ENCODE results near the gene KNDC1. TPM values are rescaled to one million over a fixed set of nuclear protein-coding genes. Genes with fewer than 3 reads are reported as not detected.

The KNDC1 gene
- total and polyA plus RNA-seq, 8 donors: 2.5 to 10.4 (median 4.0) TPM

DNA sequence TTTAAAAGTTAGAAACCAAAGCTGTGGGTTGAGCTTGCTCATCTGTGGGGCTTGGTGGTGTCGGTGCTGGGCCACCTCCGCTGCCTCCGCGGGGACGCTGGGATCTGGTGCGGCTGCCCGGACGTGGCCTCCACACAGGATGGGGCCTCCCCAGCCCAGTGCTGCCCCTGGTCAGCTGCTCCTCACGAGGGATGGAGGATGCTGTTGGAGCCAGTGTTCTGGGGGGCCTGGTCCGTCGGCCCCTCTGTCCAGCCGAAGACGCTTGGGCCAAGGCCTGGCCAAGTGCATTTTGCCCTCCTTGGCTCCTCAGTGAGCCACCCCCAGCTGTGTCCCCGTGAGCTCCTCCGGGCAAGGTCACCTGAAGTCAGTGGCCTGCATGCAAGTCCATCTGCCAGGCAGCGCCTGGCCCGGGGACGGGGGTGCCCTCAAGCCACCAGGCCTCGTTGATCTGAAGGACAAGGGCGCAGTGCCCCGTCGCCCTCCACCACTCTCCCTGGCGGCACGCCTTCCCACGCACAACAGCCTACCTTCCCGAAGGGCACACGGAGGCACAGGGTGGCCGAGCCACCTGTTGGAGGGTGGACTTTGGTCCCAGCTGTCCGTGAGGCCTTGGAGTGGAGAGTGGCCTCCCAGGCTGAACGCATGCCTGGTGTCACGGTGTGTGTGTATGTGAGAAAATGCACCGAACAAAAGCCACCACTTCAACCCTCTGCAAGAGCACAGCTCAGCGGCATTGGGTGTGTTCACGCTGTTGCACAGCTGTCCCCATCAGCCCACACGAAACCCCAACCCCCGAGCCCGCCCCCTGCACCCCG is 27.3 kb downstream of the KNDC1 start:
- no peak for ATAC-seq
- peak in 1 of 4 donors; percentile 80 for DNase-seq

DNA sequence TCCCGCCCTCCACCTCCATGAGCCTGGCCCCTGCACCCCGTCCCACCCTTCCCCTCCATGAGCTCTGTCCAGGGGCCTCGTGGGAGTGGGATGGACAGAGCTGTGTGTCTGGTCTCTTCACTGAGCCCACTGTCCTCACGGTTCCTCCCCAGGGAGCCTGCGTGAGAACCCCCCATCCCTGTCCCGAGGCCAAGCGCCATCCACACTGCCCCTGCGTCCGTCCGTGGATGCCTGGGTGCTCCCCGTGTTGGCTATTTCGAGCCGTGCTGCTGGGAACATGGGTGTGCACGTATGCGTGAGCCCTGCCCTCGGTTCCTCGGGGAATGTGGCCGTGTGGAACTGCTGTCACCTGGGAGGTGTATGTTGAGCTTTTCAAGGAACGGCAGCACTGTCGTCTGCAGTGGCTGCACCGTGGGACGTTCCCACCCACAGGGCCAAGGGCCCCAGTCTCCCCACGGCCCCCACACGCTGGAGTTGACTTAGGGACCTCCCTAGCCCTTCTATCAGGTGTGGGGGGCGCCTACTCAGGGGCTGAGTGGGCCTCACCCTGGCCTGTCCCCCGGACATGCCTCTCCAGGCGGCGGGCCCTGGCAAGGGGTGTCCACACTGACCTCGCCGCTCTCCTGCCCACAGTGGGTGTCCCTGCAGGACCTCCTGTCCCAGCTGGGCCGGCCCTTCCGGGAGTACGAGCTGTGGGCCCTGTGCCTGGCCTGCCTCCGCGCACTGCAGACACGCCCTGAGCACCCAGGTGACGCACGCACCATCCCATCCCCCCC is 28.1 kb downstream of the KNDC1 start:
- DNase-seq (peak in 1 of 4 donors; percentile 71), ATAC-seq (no peak)
- H3K4me3 ChIP-seq: no peak overlapping the region
- intact Hi-C loops (cut with DNase I): no loop called here
- H3K27me3 ChIP-seq: peaks cover 0 to 29% of the 10 kb centered on the region in 2 donors
- no peaks in the 10 kb centered on the region for H3K4me1 ChIP-seq
- no peak overlapping the region for H3K27ac ChIP-seq
- H3K36me3 ChIP-seq: no peaks in the 10 kb centered on the region
- TF ChIP-seq, protein P1, sequence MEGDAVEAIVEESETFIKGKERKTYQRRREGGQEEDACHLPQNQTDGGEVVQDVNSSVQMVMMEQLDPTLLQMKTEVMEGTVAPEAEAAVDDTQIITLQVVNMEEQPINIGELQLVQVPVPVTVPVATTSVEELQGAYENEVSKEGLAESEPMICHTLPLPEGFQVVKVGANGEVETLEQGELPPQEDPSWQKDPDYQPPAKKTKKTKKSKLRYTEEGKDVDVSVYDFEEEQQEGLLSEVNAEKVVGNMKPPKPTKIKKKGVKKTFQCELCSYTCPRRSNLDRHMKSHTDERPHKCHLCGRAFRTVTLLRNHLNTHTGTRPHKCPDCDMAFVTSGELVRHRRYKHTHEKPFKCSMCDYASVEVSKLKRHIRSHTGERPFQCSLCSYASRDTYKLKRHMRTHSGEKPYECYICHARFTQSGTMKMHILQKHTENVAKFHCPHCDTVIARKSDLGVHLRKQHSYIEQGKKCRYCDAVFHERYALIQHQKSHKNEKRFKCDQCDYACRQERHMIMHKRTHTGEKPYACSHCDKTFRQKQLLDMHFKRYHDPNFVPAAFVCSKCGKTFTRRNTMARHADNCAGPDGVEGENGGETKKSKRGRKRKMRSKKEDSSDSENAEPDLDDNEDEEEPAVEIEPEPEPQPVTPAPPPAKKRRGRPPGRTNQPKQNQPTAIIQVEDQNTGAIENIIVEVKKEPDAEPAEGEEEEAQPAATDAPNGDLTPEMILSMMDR (IDR thresholded peaks at IDR 0.05): no peak
- H3K9me3 ChIP-seq: no peaks in the 10 kb centered on the region

More for the DNA sequence above, 27.3 kb downstream of the KNDC1 start:
- TF ChIP-seq, protein P1 (IDR thresholded peaks at IDR 0.05): no peak
- Histone ChIP-seq H3K27ac (no peak overlapping the region), H3K4me1 (no peaks in the 10 kb centered on the region), H3K9me3 (no peaks in the 10 kb centered on the region), H3K27me3 (peaks cover 0 to 29% of the 10 kb centered on the region in 2 donors), H3K4me3 (no peak overlapping the region), H3K36me3 (no peaks in the 10 kb centered on the region)
- intact Hi-C loops (cut with DNase I): no loop called here

DNA sequence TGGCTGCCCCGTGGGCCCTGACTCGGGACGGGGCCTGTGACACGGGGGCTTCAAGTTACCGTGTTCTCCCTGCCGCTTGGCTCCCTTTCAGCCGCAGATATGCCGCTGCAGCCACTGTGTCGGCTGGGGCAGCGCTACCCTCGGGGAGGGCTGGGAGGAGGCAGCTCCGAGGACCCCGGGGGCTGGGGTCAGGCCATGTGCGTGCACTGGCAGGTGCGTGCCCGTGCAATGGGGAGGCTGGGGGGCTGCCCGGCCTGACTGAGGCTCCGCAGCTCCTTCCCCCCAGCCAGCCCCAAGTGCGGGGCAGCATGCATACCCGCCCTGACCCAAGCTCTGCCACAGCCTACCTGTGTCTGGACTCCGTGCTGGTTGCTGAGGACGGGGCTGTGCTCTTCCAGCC is 29.2 kb downstream of the KNDC1 start:
- H3K27me3 ChIP-seq: peaks cover 0 to 29% of the 10 kb centered on the region in 2 donors
- H3K36me3 ChIP-seq: no peaks in the 10 kb centered on the region
- DNase-seq (peak in 1 of 4 donors; percentile 67), ATAC-seq (no peak)
- no peaks in the 10 kb centered on the region for H3K4me1 ChIP-seq
- no peak overlapping the region for H3K27ac ChIP-seq
- H3K9me3 ChIP-seq: no peaks in the 10 kb centered on the region
- TF ChIP-seq, protein P1 (IDR thresholded peaks at IDR 0.05): no peak
- no peak overlapping the region for H3K4me3 ChIP-seq
- intact Hi-C loops (cut with DNase I): no loop called here

DNA sequence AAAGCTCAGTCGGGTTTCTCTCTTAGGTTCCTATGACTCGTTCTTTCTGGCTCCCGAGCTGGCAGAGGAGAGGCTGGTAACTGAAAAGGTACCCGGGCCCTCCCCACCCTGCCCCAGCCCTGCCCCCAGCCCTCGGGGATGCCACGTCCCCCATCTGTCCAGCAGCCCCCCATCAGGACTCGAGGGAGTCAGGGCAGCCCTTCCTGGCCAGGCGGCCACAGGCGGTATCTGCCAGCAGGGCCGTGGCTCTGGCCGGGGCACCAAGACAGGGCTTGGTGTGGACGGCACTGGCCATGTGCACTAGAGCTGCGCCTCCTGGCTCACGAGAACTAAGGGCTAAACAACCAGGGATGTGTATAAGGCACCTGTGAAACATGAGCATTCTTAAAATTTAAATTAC is 29.7 kb downstream of the KNDC1 start:
- DNase-seq: peak in 1 of 4 donors; percentile 66
- H3K27ac ChIP-seq: no peak overlapping the region
- no peak for ATAC-seq
- TF ChIP-seq, protein P1 (IDR thresholded peaks at IDR 0.05): no peak
- intact Hi-C loops (cut with DNase I): no loop called here
- no peaks in the 10 kb centered on the region for H3K36me3 ChIP-seq
- H3K4me3 ChIP-seq: no peak overlapping the region
- H3K4me1 ChIP-seq: no peaks in the 10 kb centered on the region
- H3K9me3 ChIP-seq: no peaks in the 10 kb centered on the region
- H3K27me3 ChIP-seq: peaks cover 0 to 29% of the 10 kb centered on the region in 2 donors

DNA sequence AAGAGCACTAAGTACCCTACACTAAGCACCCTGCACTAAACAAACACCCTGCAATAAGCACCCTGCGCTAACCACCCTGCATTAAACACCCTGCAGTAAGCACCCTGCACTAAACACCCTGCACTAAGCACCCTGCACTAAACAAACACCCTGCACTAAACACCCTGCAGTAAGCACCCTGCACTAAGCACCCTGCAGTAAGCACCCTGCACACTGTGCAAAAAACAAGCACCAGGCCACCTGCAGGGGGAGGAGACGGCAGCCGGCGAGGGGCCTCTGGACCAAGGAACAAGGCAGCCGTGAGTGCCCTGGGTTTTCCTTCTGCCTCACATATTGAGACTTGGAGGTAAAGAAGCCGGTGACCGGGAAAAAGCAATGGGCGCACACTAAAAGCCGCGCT is 30.2 kb downstream of the KNDC1 start:
- Histone ChIP-seq H3K9me3 (no peaks in the 10 kb centered on the region), H3K27ac (no peak overlapping the region), H3K27me3 (peaks cover 0 to 29% of the 10 kb centered on the region in 2 donors), H3K4me1 (no peaks in the 10 kb centered on the region), H3K4me3 (no peak overlapping the region), H3K36me3 (no peaks in the 10 kb centered on the region)
- TF ChIP-seq, protein P1 (IDR thresholded peaks at IDR 0.05): no peak
- no peak for ATAC-seq
- peak in 1 of 4 donors; percentile 37 for DNase-seq
- intact Hi-C loops (cut with DNase I): no loop called here

All from left lung (tissue), 10 donors.